Esophagus (tissue), 2 donors: ENCODE results near the gene AFP. TPM values are rescaled to one million over a fixed set of nuclear protein-coding genes. Genes with fewer than 3 reads are reported as not detected.

Source experiments
- H3K27ac ChIP-seq, 2 donors: one replicate each; pipeline ENCODE4 v1.5.1; 2013; ENCODE audit warnings: low read depth in 2 of 2, mild to moderate bottlenecking in 2 of 2, inconsistent platforms in 1 of 2, low read length in 1 of 2, moderate library complexity in 1 of 2
- H3K27me3 ChIP-seq, 2 donors: one replicate each; pipeline ENCODE4 v1.6.1; 2013; ENCODE audit warnings: low read length in 2 of 2, control low read depth in 1 of 2, mild to moderate bottlenecking in 1 of 2; ENCODE audit not compliant: insufficient read depth in 2 of 2, control insufficient read depth in 1 of 2
- H3K36me3 ChIP-seq, 2 donors: one replicate each; pipeline ENCODE4 v1.6.1; 2013; ENCODE audit warnings: low read length in 1 of 2; ENCODE audit not compliant: control insufficient read depth in 2 of 2, insufficient read depth in 2 of 2
- H3K4me1 ChIP-seq, 2 donors: one replicate each; pipeline ENCODE4 v1.6.1; 2013; ENCODE audit warnings: low read length in 1 of 2; ENCODE audit not compliant: control insufficient read depth in 2 of 2, insufficient read depth in 2 of 2
- H3K4me3 ChIP-seq, 2 donors: one replicate each; pipeline ENCODE4 v1.5.1; 2013; ENCODE audit warnings: low read length in 2 of 2, mild to moderate bottlenecking in 2 of 2, low read depth in 1 of 2, moderate library complexity in 1 of 2
- H3K9me3 ChIP-seq, 2 donors: one replicate each; pipeline ENCODE4 v1.6.1; 2013; ENCODE audit warnings: mild to moderate bottlenecking in 2 of 2, low read depth in 1 of 2, low read length in 1 of 2, moderate library complexity in 1 of 2; ENCODE audit not compliant: control insufficient read depth in 2 of 2, insufficient read depth in 1 of 2
- WGBS, 2 donors: extraction: QIAGEN DNeasy Blood & Tissue Kit; methylation state at CpG; one replicate each; pipeline ENCODE4 v1.1.7; 2013; 5-methylcytosine and 5-hydroxymethylcytosine counted together
- polyA plus RNA-seq, 2 donors: library from polyadenylated mRNA; stranded (reverse); fragments of 200-250 nt; gene quantifications; one replicate each; pipeline ENCODE4 v1.2.3, GENCODE V29; 2013
- donor health status: healthy with polysubstance abuse.
- donor health status: Bipolar disorder and iron deficiency.

The AFP gene
- polyA plus RNA-seq, 2 donors = 0.05 TPM; not detected in 1

GRCh38 chr4:73452953-73453700, 17.1 kb downstream of the AFP start:
- H3K36me3 ChIP-seq = no peaks in the 10 kb centered on the region
- no peaks in the 10 kb centered on the region for H3K9me3 ChIP-seq
- H3K27ac ChIP-seq = no peak overlapping the region
- H3K27me3 ChIP-seq = no peaks in the 10 kb centered on the region
- H3K4me1 ChIP-seq = peaks cover 0 to 3% of the 10 kb centered on the region in 2 donors
- WGBS, 2 donors = 47 to 56% methylated on average over 2 of the region's 2 CpGs
- H3K4me3 ChIP-seq = no peak overlapping the region

- Histone ChIP-seq H3K4me3 (no peak overlapping the region), H3K9me3 (no peaks in the 10 kb centered on the region), H3K27me3 (no peaks in the 10 kb centered on the region), H3K36me3 (no peaks in the 10 kb centered on the region), H3K27ac (no peak overlapping the region), H3K4me1 (peaks cover 0 to 3% of the 10 kb centered on the region in 2 donors)
These were observed 17.6 kb downstream of the AFP start for GRCh38 chr4:73453701-73454005.

GRCh38 chr4:73454920-73455319, 18.9 kb downstream of the AFP start:
- H3K4me1 ChIP-seq = peaks cover 0 to 3% of the 10 kb centered on the region in 2 donors
- no peak overlapping the region for H3K27ac ChIP-seq
- H3K4me3 ChIP-seq = no peak overlapping the region
- no peaks in the 10 kb centered on the region for H3K9me3 ChIP-seq
- 81 to 84% methylated on average over 3 of the region's 3 CpGs for WGBS, 2 donors
- H3K36me3 ChIP-seq = no peaks in the 10 kb centered on the region
- no peaks in the 10 kb centered on the region for H3K27me3 ChIP-seq

GRCh38 chr4:73456177-73457022, 20.4 kb downstream of the AFP start:
- WGBS, 2 donors = 75 to 88% methylated on average over 5 of the region's 5 CpGs
- H3K27ac ChIP-seq = no peak overlapping the region
- H3K4me3 ChIP-seq = no peak overlapping the region
- H3K27me3 ChIP-seq = no peaks in the 10 kb centered on the region
- no peaks in the 10 kb centered on the region for H3K36me3 ChIP-seq
- H3K9me3 ChIP-seq = no peaks in the 10 kb centered on the region
- H3K4me1 ChIP-seq = no peaks in the 10 kb centered on the region

- Histone ChIP-seq H3K4me3 (no peak overlapping the region), H3K27ac (no peak overlapping the region), H3K27me3 (no peaks in the 10 kb centered on the region), H3K9me3 (no peaks in the 10 kb centered on the region), H3K36me3 (no peaks in the 10 kb centered on the region), H3K4me1 (no peaks in the 10 kb centered on the region)
- WGBS, 2 donors = 81 to 82% methylated on average over 4 of the region's 4 CpGs
These were observed 22.4 kb downstream of the AFP start for GRCh38 chr4:73458184-73459047.

- no peaks in the 10 kb centered on the region for H3K27me3 ChIP-seq
- no peaks in the 10 kb centered on the region for H3K36me3 ChIP-seq
- no peaks in the 10 kb centered on the region for H3K4me1 ChIP-seq
- H3K27ac ChIP-seq = no peak overlapping the region
- WGBS, 2 donors = 75 to 83% methylated on average over 3 of the region's 3 CpGs
- no peaks in the 10 kb centered on the region for H3K9me3 ChIP-seq
- H3K4me3 ChIP-seq = no peak overlapping the region
These were observed 23.0 kb downstream of the AFP start for GRCh38 chr4:73459048-73459421.

GRCh38 chr4:73460913-73461522, 25.0 kb downstream of the AFP start:
- Histone ChIP-seq H3K4me1 (no peaks in the 10 kb centered on the region), H3K27ac (no peak overlapping the region), H3K27me3 (no peaks in the 10 kb centered on the region), H3K4me3 (no peak overlapping the region), H3K9me3 (no peaks in the 10 kb centered on the region), H3K36me3 (no peaks in the 10 kb centered on the region)
- 82 to 84% methylated on average over 3 to 4 of the region's 4 CpGs for WGBS, 2 donors

GRCh38 chr4:73468170-73468569, 32.1 kb downstream of the AFP start:
- no peak overlapping the region for H3K4me3 ChIP-seq
- H3K9me3 ChIP-seq = no peaks in the 10 kb centered on the region
- no peaks in the 10 kb centered on the region for H3K4me1 ChIP-seq
- no peaks in the 10 kb centered on the region for H3K36me3 ChIP-seq
- no peak overlapping the region for H3K27ac ChIP-seq
- 93 to 96% methylated on average over 3 of the region's 3 CpGs for WGBS, 2 donors
- no peaks in the 10 kb centered on the region for H3K27me3 ChIP-seq

GRCh38 chr4:73470728-73471127, 34.7 kb downstream of the AFP start:
- H3K27ac ChIP-seq = no peak overlapping the region
- no peaks in the 10 kb centered on the region for H3K9me3 ChIP-seq
- 77 to 83% methylated on average over 1 of the region's 1 CpG for WGBS, 2 donors
- no peaks in the 10 kb centered on the region for H3K27me3 ChIP-seq
- H3K4me3 ChIP-seq = no peak overlapping the region
- no peaks in the 10 kb centered on the region for H3K4me1 ChIP-seq
- no peaks in the 10 kb centered on the region for H3K36me3 ChIP-seq
